Neural progenitor cell (in vitro differentiated cells): ENCODE data around the gene CDC42EP3. TPM values are rescaled to one million over a fixed set of nuclear protein-coding genes. Genes with fewer than 3 reads are reported as not detected.

Experiments used
- DNase-seq: peaks from one replicate; pipeline ENCODE4 v3.0.0-alpha.2; 2016; ENCODE audit warnings: low spot score
- H2AFZ ChIP-seq: fragments of 200-600 bp; sonication (generic); replicated peaks from 2 replicates; pipeline ENCODE4 v1.6.1; 2016; ENCODE audit warnings: antibody characterized with exemption
- H3F3A ChIP-seq: fragments of 200-600 bp; sonication (generic); 2 replicates; pipeline ENCODE4 v1.6.1; 2016; ENCODE audit warnings: antibody characterized with exemption, low read depth
- H3K27ac ChIP-seq: fragments of 200-600 bp; sonication (generic); 2 replicates; pipeline ENCODE4 v1.5.1; 2016; ENCODE audit warnings: mild to moderate bottlenecking
- H3K27me3 ChIP-seq: fragments of 200-600 bp; sonication (generic); 2 replicates; pipeline ENCODE4 v1.6.1; 2016; ENCODE audit warnings: mild to moderate bottlenecking, moderate library complexity
- H3K36me3 ChIP-seq: fragments of 200-600 bp; sonication (generic); 2 replicates; pipeline ENCODE4 v1.5.1; 2016
- H3K4me1 ChIP-seq: fragments of 200-600 bp; sonication (generic); 2 replicates; pipeline ENCODE4 v1.6.1; 2016; ENCODE audit warnings: mixed run types
- H3K4me2 ChIP-seq: fragments of 200-600 bp; sonication (generic); 2 replicates; pipeline ENCODE4 v1.6.1; 2016
- H3K4me3 ChIP-seq: fragments of 200-600 bp; sonication (generic); 2 replicates; pipeline ENCODE4 v1.5.1; 2016
- H3K79me2 ChIP-seq: fragments of 200-600 bp; sonication (generic); 2 replicates; pipeline ENCODE4 v1.6.1; 2016; ENCODE audit warnings: low read depth
- H3K9ac ChIP-seq: fragments of 200-600 bp; sonication (generic); 2 replicates; pipeline ENCODE4 v1.6.1; 2016
- H3K9me3 ChIP-seq: fragments of 200-600 bp; sonication (generic); 2 replicates; pipeline ENCODE4 v1.5.1; 2016; ENCODE audit warnings: low read depth
- H4K20me1 ChIP-seq: fragments of 200-600 bp; sonication (generic); 2 replicates; pipeline ENCODE4 v1.6.1; 2016; ENCODE audit warnings: low read depth
- H3K27ac Mint-ChIP-seq: 3 replicates; pipeline ENCODE4 v1.8.0; 2021; ENCODE audit warnings: mixed read lengths
- H3K27me3 Mint-ChIP-seq: 2 replicates; pipeline ENCODE4 v1.8.0; 2022; ENCODE audit warnings: low read depth, mild to moderate bottlenecking, inconsistent platforms, moderate library complexity, mixed read lengths; ENCODE audit not compliant: insufficient read depth
- H3K36me3 Mint-ChIP-seq: 3 replicates; pipeline ENCODE4 v1.8.0; 2021; ENCODE audit warnings: mixed read lengths
- H3K4me1 Mint-ChIP-seq: 3 replicates; pipeline ENCODE4 v1.8.0; 2021; ENCODE audit warnings: mixed read lengths
- H3K4me3 Mint-ChIP-seq: 3 replicates; pipeline ENCODE4 v1.8.0; 2021; ENCODE audit warnings: mild to moderate bottlenecking, moderate library complexity, mixed read lengths
- H3K9me3 Mint-ChIP-seq: 3 replicates; pipeline ENCODE4 v1.8.0; 2020; ENCODE audit warnings: mixed read lengths
- EZH2 ChIP-seq: fragments of 200-600 bp; sonication (generic); IDR thresholded peaks from 2 replicates; pipeline ENCODE4 v1.6.1; 2017; ENCODE audit warnings: antibody characterized with exemption, mild to moderate bottlenecking, moderate library complexity
- EZH2phosphoT487 ChIP-seq: fragments of 200-600 bp; sonication (generic); IDR thresholded peaks from 2 replicates; pipeline ENCODE4 v1.6.1; 2017; ENCODE audit warnings: antibody characterized with exemption
- total RNA-seq: library from RNA; depleted of rRNA; stranded (reverse); fragments of >200 nt; gene quantifications from 2 replicates; pipeline ENCODE4 v1.2.3, GENCODE V29; 2015; ENCODE audit warnings: low replicate concordance
- TF ChIP-seq, protein P1 (sequence below): fragments of 200-600 bp; sonication (generic); IDR thresholded peaks from 2 replicates; pipeline ENCODE4 v1.5.1; 2017; ENCODE audit warnings: antibody characterized with exemption, mild to moderate bottlenecking

The CDC42EP3 gene
- total RNA-seq, 1 donor from 2014 or later, result 21.2 TPM

DNA sequence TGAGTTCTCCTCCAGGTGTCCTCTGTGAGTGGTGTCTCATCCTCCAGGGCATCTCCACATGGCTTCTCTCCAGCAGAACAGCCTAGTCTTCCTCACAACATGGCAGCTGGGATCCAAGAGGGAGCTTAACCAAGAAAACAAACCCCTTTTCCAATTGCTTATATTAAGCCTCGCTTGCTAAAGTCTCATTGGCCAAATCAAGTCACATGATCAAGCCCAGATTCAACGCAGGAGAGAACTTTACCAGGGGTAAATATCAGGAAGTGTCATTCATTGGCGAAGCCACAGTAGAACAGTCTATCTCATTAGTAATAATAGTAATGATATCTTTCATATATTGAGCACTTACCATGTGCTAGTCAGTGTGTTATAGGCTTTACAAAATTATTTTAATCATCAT is 53.1 kb downstream of the CDC42EP3 start:
- H3K9me3 ChIP-seq, result no peaks in the 10 kb centered on the region
- H3K27ac Mint-ChIP-seq, result no peak overlapping the region
- TF ChIP-seq EZH2phosphoT487, result no peak
- TF ChIP-seq, protein P1, sequence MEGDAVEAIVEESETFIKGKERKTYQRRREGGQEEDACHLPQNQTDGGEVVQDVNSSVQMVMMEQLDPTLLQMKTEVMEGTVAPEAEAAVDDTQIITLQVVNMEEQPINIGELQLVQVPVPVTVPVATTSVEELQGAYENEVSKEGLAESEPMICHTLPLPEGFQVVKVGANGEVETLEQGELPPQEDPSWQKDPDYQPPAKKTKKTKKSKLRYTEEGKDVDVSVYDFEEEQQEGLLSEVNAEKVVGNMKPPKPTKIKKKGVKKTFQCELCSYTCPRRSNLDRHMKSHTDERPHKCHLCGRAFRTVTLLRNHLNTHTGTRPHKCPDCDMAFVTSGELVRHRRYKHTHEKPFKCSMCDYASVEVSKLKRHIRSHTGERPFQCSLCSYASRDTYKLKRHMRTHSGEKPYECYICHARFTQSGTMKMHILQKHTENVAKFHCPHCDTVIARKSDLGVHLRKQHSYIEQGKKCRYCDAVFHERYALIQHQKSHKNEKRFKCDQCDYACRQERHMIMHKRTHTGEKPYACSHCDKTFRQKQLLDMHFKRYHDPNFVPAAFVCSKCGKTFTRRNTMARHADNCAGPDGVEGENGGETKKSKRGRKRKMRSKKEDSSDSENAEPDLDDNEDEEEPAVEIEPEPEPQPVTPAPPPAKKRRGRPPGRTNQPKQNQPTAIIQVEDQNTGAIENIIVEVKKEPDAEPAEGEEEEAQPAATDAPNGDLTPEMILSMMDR, result no peak
- TF ChIP-seq EZH2, result no peak
- no peaks in the 10 kb centered on the region for H3K36me3 ChIP-seq
- H3K27me3 ChIP-seq, result no peaks in the 10 kb centered on the region
- H3K9ac ChIP-seq, result no peak overlapping the region
- no peak overlapping the region for H3K4me2 ChIP-seq
- no peaks in the 10 kb centered on the region for H4K20me1 ChIP-seq
- H3K27ac ChIP-seq, result no peak overlapping the region
- H3K4me1 Mint-ChIP-seq, result peaks cover 3% of the 10 kb centered on the region
- H3K4me1 ChIP-seq, result no peaks in the 10 kb centered on the region
- H3F3A ChIP-seq, result no peaks in the 10 kb centered on the region
- DNase-seq, result no peak
- H3K4me3 Mint-ChIP-seq, result no peak overlapping the region
- no peaks in the 10 kb centered on the region for H3K27me3 Mint-ChIP-seq
- no peaks in the 10 kb centered on the region for H3K79me2 ChIP-seq
- H3K4me3 ChIP-seq, result no peak overlapping the region
- H3K36me3 Mint-ChIP-seq, result no peaks in the 10 kb centered on the region
- H2AFZ ChIP-seq, result no peak overlapping the region
- H3K9me3 Mint-ChIP-seq, result no peaks in the 10 kb centered on the region

DNA sequence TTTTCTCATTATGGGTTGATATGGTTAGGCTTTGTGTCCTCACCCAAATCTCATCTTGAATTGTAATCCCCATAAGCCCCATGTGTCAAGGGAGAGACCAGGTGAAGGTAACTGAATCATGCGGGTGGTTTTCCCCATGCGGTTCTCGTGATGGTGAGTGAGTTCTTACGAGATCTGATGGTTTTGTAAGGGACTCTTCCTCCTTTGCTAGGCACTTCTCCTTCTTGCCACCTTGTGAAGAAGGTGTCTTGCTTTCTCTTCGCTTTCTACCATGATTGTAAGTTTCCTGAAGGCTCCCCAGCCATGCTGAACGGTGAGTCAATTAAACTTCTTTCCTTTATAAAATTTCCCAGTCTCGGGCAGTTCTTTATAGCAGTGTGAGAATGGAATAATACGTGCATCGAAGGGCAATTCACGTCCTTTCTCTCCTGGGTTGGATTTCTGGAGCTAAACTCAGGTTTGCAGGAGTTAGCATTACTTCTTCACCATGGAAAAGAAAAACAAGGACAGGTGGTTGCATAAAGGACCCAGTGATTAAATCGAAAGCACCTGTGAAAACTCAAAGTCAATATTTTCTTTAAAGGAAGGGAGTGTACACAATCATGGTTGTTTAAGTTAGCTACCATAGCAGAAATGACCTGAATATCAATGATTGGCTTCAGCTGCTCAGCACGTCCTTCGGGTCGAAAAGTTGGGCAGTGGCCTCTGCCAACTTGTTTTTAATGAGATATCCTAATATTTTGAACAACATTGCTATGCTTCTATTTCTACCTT is 54.1 kb downstream of the CDC42EP3 start:
- DNase-seq, result no peak
- Mint-ChIP-seq H3K36me3 (no peaks in the 10 kb centered on the region), H3K4me1 (peaks cover 3% of the 10 kb centered on the region), H3K27me3 (no peaks in the 10 kb centered on the region), H3K4me3 (no peak overlapping the region), H3K27ac (no peak overlapping the region), H3K9me3 (no peaks in the 10 kb centered on the region)
- H3F3A ChIP-seq, result no peaks in the 10 kb centered on the region
- H3K9ac ChIP-seq, result no peak overlapping the region
- H3K79me2 ChIP-seq, result no peaks in the 10 kb centered on the region
- TF ChIP-seq EZH2, result no peak
- TF ChIP-seq, protein P1, result no peak
- TF ChIP-seq EZH2phosphoT487, result no peak
- H4K20me1 ChIP-seq, result no peaks in the 10 kb centered on the region
- no peaks in the 10 kb centered on the region for H3K4me1 ChIP-seq
- H3K27ac ChIP-seq, result no peak overlapping the region
- no peaks in the 10 kb centered on the region for H3K9me3 ChIP-seq
- H3K4me3 ChIP-seq, result no peak overlapping the region
- H3K36me3 ChIP-seq, result no peaks in the 10 kb centered on the region
- no peak overlapping the region for H3K4me2 ChIP-seq
- H2AFZ ChIP-seq, result no peak overlapping the region
- no peaks in the 10 kb centered on the region for H3K27me3 ChIP-seq

DNA sequence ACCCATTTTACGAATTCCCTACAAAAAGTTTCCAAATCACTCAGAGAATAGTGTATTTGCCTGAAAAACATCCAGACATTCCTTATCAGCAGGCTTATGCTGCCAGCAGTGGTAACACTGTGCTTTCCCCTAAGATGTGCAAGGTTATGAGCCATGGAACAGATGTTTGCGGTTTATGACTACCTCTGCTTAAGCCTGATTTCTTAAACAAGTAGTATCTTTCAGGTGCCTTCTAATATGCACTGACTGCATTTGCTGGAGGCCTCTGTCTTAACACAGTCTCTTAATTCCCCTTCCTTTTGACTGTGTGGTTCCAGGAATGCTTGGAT is 54.8 kb downstream of the CDC42EP3 start:
- TF ChIP-seq, protein P1, result no peak
- TF ChIP-seq EZH2phosphoT487, result no peak
- TF ChIP-seq EZH2, result no peak
- H3K27ac Mint-ChIP-seq, result no peak overlapping the region
- no peak overlapping the region for H3K27ac ChIP-seq
- H3K27me3 Mint-ChIP-seq, result no peaks in the 10 kb centered on the region
- H3K79me2 ChIP-seq, result no peaks in the 10 kb centered on the region
- no peak overlapping the region for H2AFZ ChIP-seq
- H3K27me3 ChIP-seq, result no peaks in the 10 kb centered on the region
- H3F3A ChIP-seq, result no peaks in the 10 kb centered on the region
- H3K9me3 ChIP-seq, result no peaks in the 10 kb centered on the region
- no peak overlapping the region for H3K4me3 ChIP-seq
- H3K36me3 Mint-ChIP-seq, result no peaks in the 10 kb centered on the region
- H3K4me2 ChIP-seq, result no peak overlapping the region
- H3K4me1 ChIP-seq, result no peaks in the 10 kb centered on the region
- peaks cover 3% of the 10 kb centered on the region for H3K4me1 Mint-ChIP-seq
- H4K20me1 ChIP-seq, result no peaks in the 10 kb centered on the region
- no peak overlapping the region for H3K4me3 Mint-ChIP-seq
- H3K9ac ChIP-seq, result no peak overlapping the region
- peak; percentile 2 for DNase-seq
- H3K36me3 ChIP-seq, result no peaks in the 10 kb centered on the region
- H3K9me3 Mint-ChIP-seq, result no peaks in the 10 kb centered on the region
